ENCODE results near the gene ZNF205. TPM values are rescaled to one million over a fixed set of nuclear protein-coding genes. Genes with fewer than 3 reads are reported as not detected.

The ZNF205 gene
- polyA plus RNA-seq, 1 experiment, result 3.6 TPM

GRCh38 chr16:3155972-3156371, 43.6 kb downstream of the ZNF205 start:
- ChIA-PET CTCF (no interaction called here), POLR2A (no interaction called here)
- Histone ChIP-seq H3K4me3 (ENCODE audit: low read depth, low read length) (no peak overlapping the region), H3K27me3 (ENCODE audit: control insufficient read depth, insufficient read depth, low read length) (no peaks in the 10 kb centered on the region), H3K27ac (ENCODE audit: low read depth, low read length) (no peak overlapping the region), H3K9me3 (ENCODE audit: control insufficient read depth, insufficient read depth, low read length) (no peaks in the 10 kb centered on the region; the same call in 1 of the 2 replicates)
- no peak for DNase-seq (ENCODE audit: low read depth, low spot score)
- TF ChIP-seq, protein P1, sequence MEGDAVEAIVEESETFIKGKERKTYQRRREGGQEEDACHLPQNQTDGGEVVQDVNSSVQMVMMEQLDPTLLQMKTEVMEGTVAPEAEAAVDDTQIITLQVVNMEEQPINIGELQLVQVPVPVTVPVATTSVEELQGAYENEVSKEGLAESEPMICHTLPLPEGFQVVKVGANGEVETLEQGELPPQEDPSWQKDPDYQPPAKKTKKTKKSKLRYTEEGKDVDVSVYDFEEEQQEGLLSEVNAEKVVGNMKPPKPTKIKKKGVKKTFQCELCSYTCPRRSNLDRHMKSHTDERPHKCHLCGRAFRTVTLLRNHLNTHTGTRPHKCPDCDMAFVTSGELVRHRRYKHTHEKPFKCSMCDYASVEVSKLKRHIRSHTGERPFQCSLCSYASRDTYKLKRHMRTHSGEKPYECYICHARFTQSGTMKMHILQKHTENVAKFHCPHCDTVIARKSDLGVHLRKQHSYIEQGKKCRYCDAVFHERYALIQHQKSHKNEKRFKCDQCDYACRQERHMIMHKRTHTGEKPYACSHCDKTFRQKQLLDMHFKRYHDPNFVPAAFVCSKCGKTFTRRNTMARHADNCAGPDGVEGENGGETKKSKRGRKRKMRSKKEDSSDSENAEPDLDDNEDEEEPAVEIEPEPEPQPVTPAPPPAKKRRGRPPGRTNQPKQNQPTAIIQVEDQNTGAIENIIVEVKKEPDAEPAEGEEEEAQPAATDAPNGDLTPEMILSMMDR (IDR thresholded peaks at IDR 0.05; ENCODE audit: low read depth, low read length), result no peak

DNA sequence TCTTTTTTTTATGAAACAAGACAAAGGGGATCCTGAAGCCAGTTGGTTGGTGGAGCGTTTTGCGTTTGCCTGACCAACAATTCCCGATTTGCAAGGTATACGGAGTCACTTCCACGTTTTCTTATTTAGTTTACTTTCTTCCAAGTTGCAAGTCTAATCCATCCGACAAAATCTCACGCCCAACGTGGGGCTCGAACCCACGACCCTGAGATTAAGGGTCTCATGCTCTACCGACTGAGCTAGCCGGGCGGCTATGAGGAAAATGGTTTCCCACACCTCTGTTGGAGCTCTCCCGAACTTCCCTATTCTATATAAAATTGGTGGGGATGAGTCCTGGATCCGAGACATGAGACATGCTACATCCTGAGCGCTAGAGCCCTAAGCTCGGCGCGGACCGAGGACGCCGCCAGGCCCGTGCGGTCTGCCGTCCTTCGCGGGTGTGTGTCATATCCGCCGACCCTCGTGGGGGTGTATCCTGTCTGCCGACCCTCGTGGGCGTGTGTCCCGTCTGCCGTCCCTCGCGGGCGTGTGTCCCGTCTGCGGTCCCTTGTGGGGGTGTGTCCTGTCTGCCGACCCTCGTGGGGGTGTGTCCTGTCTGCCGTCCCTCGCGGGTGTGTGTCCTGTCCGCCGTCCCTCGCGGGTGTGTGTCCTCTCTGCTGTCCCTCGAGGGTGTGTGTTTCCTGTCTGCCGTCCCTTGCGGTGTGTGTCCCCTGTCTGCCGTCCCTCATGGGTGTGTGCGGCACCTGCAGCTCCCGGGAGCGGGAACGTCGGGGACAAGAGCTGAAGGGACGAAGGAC, 45.0 kb downstream of the ZNF205 start:
- Histone ChIP-seq H3K4me3 (ENCODE audit: low read depth, low read length) (peak overlapping the region; percentile 68), H3K9me3 (ENCODE audit: control insufficient read depth, insufficient read depth, low read length) (no peaks in the 10 kb centered on the region; the same call in 1 of the 2 replicates), H3K27me3 (ENCODE audit: control insufficient read depth, insufficient read depth, low read length) (no peaks in the 10 kb centered on the region), H3K27ac (ENCODE audit: low read depth, low read length) (peak overlapping the region; percentile 31)
- DNase-seq (ENCODE audit: low read depth, low spot score), result peak; percentile 89
- ChIA-PET CTCF (interaction anchor here (0.5 to 1.1 kb wide), 2 partner anchors 22 to 26 kb away, joined by 4 to 5 read pairs; no protein-coding TSS in a partner anchor), POLR2A (interaction anchor here (0.6 to 1.0 kb wide), 4 partner anchors 30 to 136 kb away, joined by 3 to 5 read pairs (median 4); no protein-coding TSS in a partner anchor)
- TF ChIP-seq, protein P1 (IDR thresholded peaks at IDR 0.05; ENCODE audit: low read depth, low read length), result no peak

DNA sequence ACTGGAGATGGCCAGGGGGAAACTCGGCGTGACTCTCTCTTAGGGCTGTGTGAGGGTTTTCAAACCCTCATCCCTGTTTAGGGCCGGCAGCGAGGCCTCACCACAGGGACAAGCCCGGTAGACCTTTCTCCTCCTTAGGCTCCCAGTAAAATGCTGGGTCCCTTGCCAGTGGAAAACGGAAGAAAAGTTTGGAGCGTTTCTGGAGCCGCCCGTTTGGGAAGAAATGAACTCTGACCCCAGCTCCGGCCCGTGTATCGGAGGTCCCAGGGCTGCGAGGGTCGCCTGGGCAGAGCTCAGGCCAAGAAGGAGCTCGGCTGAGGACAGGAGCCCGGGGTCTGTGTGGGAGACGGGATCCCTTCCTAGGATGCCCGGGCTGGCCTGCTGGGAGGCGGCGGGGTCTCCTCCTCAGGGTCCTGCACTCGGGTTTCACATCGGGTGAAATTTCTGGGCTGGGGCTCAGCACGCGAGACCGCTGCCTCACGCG, 45.7 kb downstream of the ZNF205 start:
- Histone ChIP-seq H3K27me3 (ENCODE audit: control insufficient read depth, insufficient read depth, low read length) (no peaks in the 10 kb centered on the region), H3K4me3 (ENCODE audit: low read depth, low read length) (peak overlapping the region; percentile 68), H3K27ac (ENCODE audit: low read depth, low read length) (peak overlapping the region; percentile 31), H3K9me3 (ENCODE audit: control insufficient read depth, insufficient read depth, low read length) (no peaks in the 10 kb centered on the region; the same call in 1 of the 2 replicates)
- ChIA-PET CTCF (interaction anchor here (1.1 kb wide), 1 partner anchor 27 kb away, joined by 5 read pairs; no protein-coding TSS in a partner anchor), POLR2A (interaction anchor here (0.8 to 1.0 kb wide), 2 partner anchors 29 to 136 kb away, joined by 3 to 5 read pairs; no protein-coding TSS in a partner anchor)
- TF ChIP-seq, protein P1 (IDR thresholded peaks at IDR 0.05; ENCODE audit: low read depth, low read length), result no peak
- no peak for DNase-seq (ENCODE audit: low read depth, low spot score)

DNA sequence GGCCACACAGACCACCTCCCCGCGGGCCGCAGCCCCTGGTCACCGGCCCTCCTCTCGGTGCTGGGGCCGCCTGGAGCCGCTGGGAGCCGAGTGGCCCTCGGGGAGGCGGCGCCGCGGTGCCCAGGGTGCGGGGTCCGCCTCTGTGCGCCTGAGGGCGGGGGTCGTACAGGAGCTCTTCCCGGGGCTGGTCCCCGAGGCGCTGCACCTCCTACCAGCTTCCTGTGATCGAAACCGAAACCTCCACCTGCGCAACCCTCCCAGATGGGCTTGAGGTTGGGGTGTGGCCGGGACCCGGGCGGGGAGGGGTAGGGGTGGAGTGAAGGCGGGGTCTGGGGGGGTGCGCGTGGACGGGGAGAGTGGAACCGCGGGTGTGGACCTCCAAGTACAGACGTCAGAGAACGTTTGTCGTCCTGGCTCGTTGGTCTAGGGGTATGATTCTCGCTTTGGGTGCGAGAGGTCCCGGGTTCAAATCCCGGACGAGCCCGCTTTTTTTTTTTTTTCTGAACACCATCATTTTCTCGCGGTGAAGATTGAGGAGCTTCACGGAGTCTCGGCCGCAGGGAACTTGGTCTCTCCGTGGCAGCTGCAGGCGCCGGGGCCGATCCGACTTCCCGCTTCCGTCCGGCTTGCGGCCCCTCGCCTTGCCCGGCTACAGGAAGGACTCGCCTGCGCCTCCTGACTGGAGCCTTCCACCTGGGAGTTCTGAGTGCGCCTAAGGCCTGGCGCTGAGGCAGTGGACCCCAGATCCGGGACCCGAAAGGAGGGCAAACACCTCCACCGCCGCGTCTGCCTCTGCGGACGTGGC, 46.3 kb downstream of the ZNF205 start:
- Histone ChIP-seq H3K4me3 (ENCODE audit: low read depth, low read length) (peak overlapping the region; percentile 68), H3K9me3 (ENCODE audit: control insufficient read depth, insufficient read depth, low read length) (no peaks in the 10 kb centered on the region; the same call in 1 of the 2 replicates), H3K27me3 (ENCODE audit: control insufficient read depth, insufficient read depth, low read length) (no peaks in the 10 kb centered on the region), H3K27ac (ENCODE audit: low read depth, low read length) (peak overlapping the region; percentile 92)
- ChIA-PET CTCF (interaction anchor here (0.6 to 0.7 kb wide), 2 partner anchors 29 to 62 kb away, joined by 3 to 6 read pairs; no protein-coding TSS in a partner anchor), POLR2A (interaction anchor here (0.6 to 1.0 kb wide), 7 partner anchors 8 to 1210 kb away, joined by 3 to 9 read pairs (median 4); partner anchors contain the start of gene OR1F1)
- TF ChIP-seq, protein P1 (IDR thresholded peaks at IDR 0.05; ENCODE audit: low read depth, low read length), result 0 out of 2 replicates have a peak, but pooled peaks have one; percentile 4
- DNase-seq (ENCODE audit: low read depth, low spot score), result no peak

Measured in AG04450 (cell line).